ENCODE data around the gene LSG1.

DNA sequence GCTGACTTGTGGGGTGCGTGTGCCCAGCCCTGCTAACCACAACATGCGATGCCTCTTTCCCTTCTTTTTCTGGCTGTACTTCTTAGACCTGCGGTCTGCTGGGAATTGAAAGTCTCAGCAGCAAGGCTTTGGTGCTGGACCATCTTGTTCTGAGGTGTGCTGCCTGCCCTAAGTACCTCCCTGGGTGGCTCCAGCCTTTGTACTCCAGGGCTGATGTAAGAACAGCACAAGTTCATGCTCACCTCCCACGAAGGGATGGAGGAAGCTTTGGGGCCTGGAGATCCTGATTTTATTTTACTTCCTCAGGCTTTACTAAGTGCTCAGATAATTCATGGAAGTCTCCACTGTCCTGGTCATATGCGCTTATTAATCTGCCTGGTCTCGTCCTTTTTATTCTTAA lies 42.6 kb upstream of the LSG1 start:
- TF ChIP-seq, protein P1, sequence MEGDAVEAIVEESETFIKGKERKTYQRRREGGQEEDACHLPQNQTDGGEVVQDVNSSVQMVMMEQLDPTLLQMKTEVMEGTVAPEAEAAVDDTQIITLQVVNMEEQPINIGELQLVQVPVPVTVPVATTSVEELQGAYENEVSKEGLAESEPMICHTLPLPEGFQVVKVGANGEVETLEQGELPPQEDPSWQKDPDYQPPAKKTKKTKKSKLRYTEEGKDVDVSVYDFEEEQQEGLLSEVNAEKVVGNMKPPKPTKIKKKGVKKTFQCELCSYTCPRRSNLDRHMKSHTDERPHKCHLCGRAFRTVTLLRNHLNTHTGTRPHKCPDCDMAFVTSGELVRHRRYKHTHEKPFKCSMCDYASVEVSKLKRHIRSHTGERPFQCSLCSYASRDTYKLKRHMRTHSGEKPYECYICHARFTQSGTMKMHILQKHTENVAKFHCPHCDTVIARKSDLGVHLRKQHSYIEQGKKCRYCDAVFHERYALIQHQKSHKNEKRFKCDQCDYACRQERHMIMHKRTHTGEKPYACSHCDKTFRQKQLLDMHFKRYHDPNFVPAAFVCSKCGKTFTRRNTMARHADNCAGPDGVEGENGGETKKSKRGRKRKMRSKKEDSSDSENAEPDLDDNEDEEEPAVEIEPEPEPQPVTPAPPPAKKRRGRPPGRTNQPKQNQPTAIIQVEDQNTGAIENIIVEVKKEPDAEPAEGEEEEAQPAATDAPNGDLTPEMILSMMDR (IDR thresholded peaks at IDR 0.05) = no peak
- TF ChIP-seq POLR2A (IDR thresholded peaks at IDR 0.05) = no peak
